GM13977 (cell line): ENCODE data around the gene TMED1.

Experiments used
- DNase-seq: peaks from one replicate; pipeline ENCODE4 v3.0.0; 2012; ENCODE audit warnings: low spot score
- CTCF ChIP-seq: IDR thresholded peaks from 2 replicates; pipeline ENCODE4 v1.5.1; 2012; ENCODE audit warnings: mild to moderate bottlenecking, control low read depth; ENCODE audit not compliant: insufficient read depth; ENCODE audit errors: extremely low read depth, missing control alignments
- in situ Hi-C: fragments of 300-500 bp; cut with MboI; formaldehyde crosslinking; loops from one replicate; pipeline ENCODE4 v1.12.0; 2022; ENCODE audit warnings: low sequenced_read_pairs, low pct_unique_long_range_greater_than_20kb, mixed read lengths, inconsistent platforms; ENCODE audit not compliant: unreplicated experiment

Gene TMED1

GRCh38 chr19:10815007-10815536 lies 20.9 kb downstream of the TMED1 start:
- no peak for DNase-seq
- in situ Hi-C loops, result no loop called here
- no peak for TF ChIP-seq CTCF

GRCh38 chr19:10812902-10813404 lies 23.1 kb downstream of the TMED1 start:
- DNase-seq, result no peak
- in situ Hi-C loops, result no loop called here
- no peak for TF ChIP-seq CTCF

GRCh38 chr19:10812196-10812595 lies 23.8 kb downstream of the TMED1 start:
- in situ Hi-C loops, result no loop called here
- DNase-seq, result no peak
- TF ChIP-seq CTCF, result no peak

GRCh38 chr19:10811391-10812111 lies 24.5 kb downstream of the TMED1 start:
- TF ChIP-seq CTCF, result no peak
- no peak for DNase-seq
- in situ Hi-C loops, result no loop called here

GRCh38 chr19:10809651-10810285 lies 26.2 kb downstream of the TMED1 start:
- in situ Hi-C loops, result no loop called here
- DNase-seq, result no peak
- no peak for TF ChIP-seq CTCF

GRCh38 chr19:10808937-10809649 lies 26.9 kb downstream of the TMED1 start:
- TF ChIP-seq CTCF, result no peak
- no peak for DNase-seq
- in situ Hi-C loops, result no loop called here
